Activated CD4-positive, alpha-beta T cell treated with anti-CD3 and anti-CD28 coated beads for 24 hours (primary cell): Measurements from ENCODE around the gene ANKRD31.
"Not testable (repeated sequence)": the region's sequence is repeated elsewhere in the genome, so short reads cannot be mapped to it uniquely, and the experiment has no call there.

Source experiments
- DNase-seq, 2 donors: peaks; one replicate each; pipeline ENCODE4 v3.0.0-alpha.2; 2020; ENCODE audit warnings: low read depth in 2 of 2

ANKRD31 gene

DNA sequence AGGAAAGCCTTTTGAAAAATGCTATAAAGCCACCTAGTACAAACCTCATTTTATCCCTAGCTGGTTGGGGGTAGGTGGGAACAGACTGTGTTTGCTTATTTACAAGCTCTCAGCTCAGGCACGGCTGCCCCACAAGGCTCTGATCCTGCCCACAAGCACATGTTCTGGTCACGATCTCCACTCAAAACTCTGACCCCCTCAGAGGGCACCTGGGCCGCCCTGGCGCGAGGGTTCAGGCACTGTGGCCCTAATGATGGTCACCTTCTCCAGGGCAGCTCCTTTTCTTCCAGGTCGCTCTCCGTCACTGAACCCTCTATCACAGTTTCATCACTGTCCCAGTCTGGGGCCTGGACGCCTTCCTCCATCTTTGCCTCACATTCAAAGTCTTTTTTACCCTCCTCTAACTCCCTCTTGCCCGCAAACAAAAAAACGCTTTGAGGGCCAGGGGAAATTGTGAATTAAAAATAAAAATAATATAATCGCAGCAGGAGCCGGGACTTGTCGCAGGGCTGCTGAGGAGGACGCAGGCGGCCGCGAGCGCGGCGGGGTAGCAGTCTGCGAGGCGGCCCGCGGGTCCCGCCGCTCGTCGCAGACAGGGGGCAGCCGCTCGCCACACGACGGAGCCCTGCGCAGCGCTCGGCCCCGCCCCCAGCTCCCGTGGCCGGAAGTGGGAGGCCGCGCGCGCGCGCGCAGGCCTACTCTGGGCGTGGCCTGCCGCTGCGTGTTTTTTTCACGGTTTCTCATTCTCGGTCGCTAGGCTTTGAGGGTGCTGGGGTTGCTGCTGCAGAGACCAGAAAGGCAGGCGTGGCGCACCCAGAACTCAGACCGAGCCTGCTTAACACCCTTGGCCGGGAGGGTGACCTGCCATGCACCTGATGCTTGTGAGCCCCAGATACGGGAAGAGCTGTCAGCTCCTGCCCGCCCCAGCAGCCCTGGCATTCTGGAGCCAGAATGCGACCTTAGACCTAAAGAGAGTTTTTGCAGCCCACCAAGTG lies at the start of gene ANKRD31:
ANKRD31 (minus strand) TSS at position 557 of the 995 bp plus-strand sequence; CDS start at position 365, 192 bp downstream.
- DNase-seq = peak; percentile 84 to 85

- DNase-seq = no peak
These were observed 49.6 kb upstream of the ANKRD31 start for GRCh38 chr5:75286211-75286773.

GRCh38 chr5:75282581-75282980 lies 45.9 kb upstream of the ANKRD31 start:
- DNase-seq = no peak

GRCh38 chr5:75281716-75282465 lies 45.2 kb upstream of the ANKRD31 start:
- no peak for DNase-seq

DNA sequence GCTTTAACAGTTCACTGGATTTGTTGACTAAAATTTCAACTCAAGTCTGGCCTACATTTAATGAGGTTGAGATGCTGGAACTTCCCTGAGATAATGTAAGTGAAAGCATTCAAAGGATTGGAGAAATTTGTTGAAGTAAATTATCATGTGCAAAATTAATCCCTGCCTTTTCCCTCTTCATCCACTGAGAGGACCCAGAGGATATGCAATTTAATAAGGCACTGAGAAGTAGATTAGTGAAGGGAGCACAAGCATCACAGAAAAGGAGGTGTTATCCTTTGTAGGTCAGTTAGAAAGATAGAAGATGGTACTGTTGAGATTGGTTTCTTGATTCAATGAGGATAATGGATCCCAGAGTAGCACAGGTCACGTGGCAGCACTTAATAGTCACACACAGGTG lies 42.6 kb upstream of the ANKRD31 start:
- DNase-seq = no peak

- DNase-seq = no peak
These were observed 40.8 kb upstream of the ANKRD31 start for GRCh38 chr5:75277463-75277862.

DNA sequence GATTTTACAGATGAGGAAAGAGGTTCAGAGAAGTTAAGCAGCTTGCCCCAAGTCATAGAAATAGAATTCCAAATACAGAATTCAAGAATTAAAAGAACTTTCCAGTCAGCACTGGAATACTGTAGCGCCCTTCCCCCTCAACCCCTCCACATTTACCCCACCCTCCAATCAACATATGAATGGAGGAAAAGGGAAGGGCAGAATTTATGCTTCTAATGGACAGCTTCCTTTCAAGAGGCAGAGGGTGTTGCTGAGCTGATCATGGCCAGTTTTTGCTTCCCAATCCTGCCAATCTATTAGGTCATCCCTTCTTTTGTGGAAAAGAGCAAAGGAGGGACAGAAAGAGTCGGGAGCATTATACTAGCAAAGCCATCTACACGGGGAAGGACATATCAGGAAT lies 39.1 kb upstream of the ANKRD31 start:
- DNase-seq = no peak

GRCh38 chr5:75275147-75275546 lies 38.5 kb upstream of the ANKRD31 start:
- no peak for DNase-seq

DNA sequence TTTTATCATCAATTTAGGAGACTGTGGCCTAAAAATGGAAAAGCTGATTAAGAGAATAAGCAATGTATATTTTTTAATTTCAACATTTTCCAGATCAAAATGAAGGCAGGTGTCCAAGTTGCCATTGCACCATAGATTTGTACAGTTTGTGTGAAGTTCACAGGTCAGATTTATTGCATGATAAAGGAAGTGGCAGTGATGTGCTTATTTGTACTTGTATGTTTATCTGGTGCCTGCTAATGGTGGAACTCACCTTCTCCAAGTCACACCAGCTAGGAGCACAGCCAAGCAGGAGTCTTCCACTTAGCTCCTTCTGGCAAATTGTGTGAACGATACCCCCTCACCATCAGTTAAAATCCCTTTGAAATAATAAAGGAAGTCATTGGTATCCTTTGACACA lies 37.8 kb upstream of the ANKRD31 start:
- no peak for DNase-seq

DNA sequence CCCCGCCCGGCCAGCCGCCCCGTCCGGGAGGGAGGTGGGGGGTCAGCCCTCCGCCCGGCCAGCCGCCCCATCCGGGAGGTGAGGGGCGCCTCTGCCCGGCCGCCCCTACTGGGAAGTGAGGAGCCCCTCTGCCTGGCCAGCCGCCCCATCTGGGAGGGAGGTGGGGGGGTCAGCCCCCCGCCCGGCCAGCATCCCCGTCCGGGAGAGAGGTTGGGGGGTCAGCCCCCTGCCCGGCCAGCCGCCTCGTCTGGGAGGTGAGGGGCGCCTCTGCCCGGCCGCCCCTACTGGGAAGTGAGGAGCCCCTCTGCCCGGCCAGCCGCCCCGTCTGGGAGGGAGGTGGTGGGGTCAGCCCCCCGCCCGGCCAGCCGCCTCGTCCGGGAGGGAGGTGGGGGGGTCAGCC lies 33.9 kb upstream of the ANKRD31 start:
- not testable (repeated sequence) for DNase-seq

GRCh38 chr5:75265731-75266130 lies 29.1 kb upstream of the ANKRD31 start:
- DNase-seq = no peak

- DNase-seq = no peak
These were observed 25.6 kb upstream of the ANKRD31 start for GRCh38 chr5:75262271-75262670.

DNA sequence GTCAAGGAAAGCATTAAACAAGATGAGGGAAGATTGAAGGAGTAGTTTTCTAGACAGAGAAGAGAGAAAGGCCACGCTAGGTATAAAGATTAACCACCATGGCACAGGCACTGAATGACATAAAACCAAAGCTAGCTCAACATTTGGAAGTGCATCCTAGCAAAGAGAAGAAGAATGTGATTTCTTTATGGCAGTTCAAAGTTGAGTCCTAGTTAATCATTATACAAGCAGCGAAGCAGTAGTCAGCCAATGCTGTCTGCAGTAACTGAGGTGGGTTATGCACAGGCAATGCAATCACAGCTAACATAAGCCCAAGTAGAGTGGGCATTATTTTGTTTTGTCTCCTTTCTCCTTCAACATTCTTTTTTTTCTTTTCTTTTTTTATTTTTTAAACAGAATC lies 24.0 kb upstream of the ANKRD31 start:
- no peak for DNase-seq

- DNase-seq = not testable (repeated sequence)
These were observed 13.8 kb upstream of the ANKRD31 start for GRCh38 chr5:75250452-75250851.

- no peak for DNase-seq
These were observed 8.3 kb upstream of the ANKRD31 start for GRCh38 chr5:75245023-75245422.

- no peak for DNase-seq
These were observed 6.8 kb upstream of the ANKRD31 start for GRCh38 chr5:75243510-75243909.

DNA sequence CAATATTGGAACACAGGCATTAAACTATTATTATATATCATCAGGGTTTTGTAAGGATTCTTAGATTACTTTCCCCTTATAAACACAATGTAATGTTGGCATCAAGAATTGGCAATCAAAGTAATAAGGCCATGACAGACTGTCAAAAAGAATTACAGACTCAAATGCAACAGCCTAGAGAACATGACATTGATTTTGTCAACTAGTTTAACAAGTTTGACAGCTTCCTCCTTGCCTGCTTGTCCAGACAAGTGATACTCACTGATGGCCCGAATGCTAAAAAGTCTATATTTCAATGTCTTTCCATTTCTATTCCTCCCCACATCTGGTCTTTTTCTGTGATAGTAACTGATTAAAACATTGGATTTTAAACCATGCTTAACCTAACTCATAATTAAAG lies 6.4 kb upstream of the ANKRD31 start:
- no peak for DNase-seq

- no peak for DNase-seq
These were observed 5.4 kb upstream of the ANKRD31 start for GRCh38 chr5:75242067-75242466.

- no peak for DNase-seq
These were observed 3.0 kb upstream of the ANKRD31 start for GRCh38 chr5:75239681-75240080.

DNA sequence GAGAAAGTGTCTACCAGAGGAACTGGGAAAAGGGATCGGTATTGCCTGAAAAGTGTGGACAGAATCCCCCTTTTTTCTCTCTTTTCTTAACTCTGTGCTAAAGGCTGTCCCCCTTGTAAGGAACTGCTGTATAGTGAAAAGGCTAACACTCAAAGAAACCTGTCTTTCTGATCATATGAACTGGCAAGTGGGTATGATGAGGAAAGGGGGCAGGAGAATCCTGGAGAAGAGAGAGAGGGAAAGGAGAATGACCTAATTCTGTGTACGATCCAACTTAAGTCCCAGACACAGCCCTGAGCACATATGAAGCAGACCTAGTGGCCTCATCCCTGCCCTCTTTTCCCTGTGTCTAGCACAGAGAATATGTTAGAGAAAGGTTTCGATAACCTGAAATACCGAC lies 967 bp downstream of the ANKRD31 start:
- DNase-seq = no peak

DNA sequence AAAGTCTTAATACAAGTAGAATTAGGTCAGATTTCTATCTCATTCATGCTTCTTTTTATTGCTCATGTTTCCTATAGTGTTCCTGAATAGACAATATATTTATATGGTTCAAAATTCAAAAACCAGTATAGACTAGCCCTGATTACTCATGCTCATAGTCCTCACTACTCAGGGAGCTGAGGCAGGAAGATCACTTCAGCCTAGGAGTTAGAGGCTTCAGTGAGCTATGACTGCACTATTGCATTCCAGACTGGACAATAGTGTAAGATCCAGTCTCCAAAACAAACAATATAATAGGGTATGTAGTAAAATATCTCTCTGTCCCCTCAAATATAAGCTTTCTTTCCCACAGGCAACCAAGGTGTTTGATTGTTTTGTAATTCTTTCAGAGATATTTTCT lies 2.4 kb downstream of the ANKRD31 start:
- DNase-seq = no peak

DNA sequence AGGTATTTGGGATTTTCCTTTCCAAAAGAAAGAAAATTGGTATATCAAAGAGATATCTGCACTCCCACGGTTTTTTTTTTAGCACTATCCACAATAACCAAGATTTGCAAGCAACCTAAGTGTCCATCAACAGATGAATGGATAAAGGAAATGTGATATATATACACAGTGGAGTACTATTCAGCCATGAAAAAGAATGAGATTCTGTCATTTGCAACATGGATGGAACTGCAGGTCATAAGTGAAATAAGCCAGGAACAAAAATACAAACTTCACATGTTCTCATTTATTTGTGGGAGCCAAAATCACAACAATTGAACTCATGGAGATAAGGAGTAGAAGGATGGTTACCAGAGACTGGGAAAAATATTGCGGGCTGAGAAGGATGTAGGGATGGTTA lies 9.8 kb downstream of the ANKRD31 start:
- DNase-seq = no peak
